KMS-11 (cell line): ENCODE results near the gene CLIC3.

Source experiments
- H2AFZ ChIP-seq: fragments of 200-600 bp; sonication (generic); 2 replicates; pipeline ENCODE4 v1.6.1; 2016; ENCODE audit warnings: antibody characterized with exemption, mixed run types, low read depth
- H3K27ac ChIP-seq: fragments of 200-600 bp; sonication (generic); 2 replicates; pipeline ENCODE4 v1.6.1; 2016; ENCODE audit warnings: mild to moderate bottlenecking, mixed run types
- H3K27me3 ChIP-seq: fragments of 200-600 bp; sonication (generic); 2 replicates; pipeline ENCODE4 v1.6.1; 2017; ENCODE audit warnings: mild to moderate bottlenecking, low read depth, mixed run types, moderate library complexity; ENCODE audit not compliant: insufficient read depth
- H3K36me3 ChIP-seq: fragments of 200-600 bp; sonication (generic); 2 replicates; pipeline ENCODE4 v1.6.1; 2017; ENCODE audit warnings: mild to moderate bottlenecking, mixed run types; ENCODE audit not compliant: insufficient read depth
- H3K4me1 ChIP-seq: fragments of 200-600 bp; sonication (generic); 2 replicates; pipeline ENCODE4 v1.6.1; 2016; ENCODE audit warnings: mild to moderate bottlenecking, low read depth, mixed run types; ENCODE audit not compliant: poor library complexity, severe bottlenecking
- H3K4me2 ChIP-seq: fragments of 200-600 bp; sonication (generic); 2 replicates; pipeline ENCODE4 v1.7.0; 2016; ENCODE audit warnings: mild to moderate bottlenecking, mixed run types
- H3K4me3 ChIP-seq: fragments of 200-600 bp; sonication (generic); IDR thresholded peaks from 2 replicates; pipeline ENCODE4 v1.6.1; 2017; ENCODE audit warnings: low read depth, low read length, mixed read lengths; ENCODE audit not compliant: insufficient read depth
- H3K79me2 ChIP-seq: fragments of 200-600 bp; sonication (generic); 2 replicates; pipeline ENCODE4 v1.6.1; 2016; ENCODE audit warnings: low read depth, mixed run types; ENCODE audit not compliant: insufficient read depth
- H3K9ac ChIP-seq: fragments of 200-600 bp; sonication (generic); 2 replicates; pipeline ENCODE4 v1.6.1; 2016; ENCODE audit warnings: mild to moderate bottlenecking, mixed run types
- H4K20me1 ChIP-seq: fragments of 200-600 bp; sonication (generic); 2 replicates; pipeline ENCODE4 v1.6.1; 2016; ENCODE audit warnings: mild to moderate bottlenecking, mixed run types; ENCODE audit not compliant: insufficient read depth
- TF ChIP-seq, protein P1 (sequence below): fragments of 200-600 bp; sonication (generic); conservative IDR thresholded peaks from 2 replicates; pipeline ENCODE4 v1.6.1; 2017; ENCODE audit warnings: low read depth, mild to moderate bottlenecking, antibody characterized with exemption, low read length, moderate library complexity, mixed read lengths

CLIC3 gene

DNA sequence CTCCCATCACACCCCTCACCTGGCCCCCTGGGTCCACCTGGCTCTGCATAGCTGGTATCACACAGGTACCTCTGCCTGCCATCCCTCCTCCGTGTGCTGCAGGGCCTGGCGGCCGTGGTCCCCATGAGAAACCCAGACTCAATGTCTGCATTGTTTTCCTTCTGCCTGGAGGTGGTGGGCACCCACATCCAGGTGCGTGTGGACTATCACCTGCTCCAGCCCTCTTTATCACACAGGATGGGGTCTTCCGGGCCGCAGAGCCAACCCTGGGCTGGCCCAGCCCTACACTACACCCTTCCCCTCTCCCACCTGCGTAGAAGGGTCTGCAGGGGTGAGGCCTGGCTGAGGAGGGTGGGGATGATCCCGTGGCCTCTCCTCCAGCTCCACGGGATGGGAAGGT is 42.5 kb upstream of the CLIC3 start:
- no peak overlapping the region for H3K4me3 ChIP-seq
- TF ChIP-seq, protein P1, sequence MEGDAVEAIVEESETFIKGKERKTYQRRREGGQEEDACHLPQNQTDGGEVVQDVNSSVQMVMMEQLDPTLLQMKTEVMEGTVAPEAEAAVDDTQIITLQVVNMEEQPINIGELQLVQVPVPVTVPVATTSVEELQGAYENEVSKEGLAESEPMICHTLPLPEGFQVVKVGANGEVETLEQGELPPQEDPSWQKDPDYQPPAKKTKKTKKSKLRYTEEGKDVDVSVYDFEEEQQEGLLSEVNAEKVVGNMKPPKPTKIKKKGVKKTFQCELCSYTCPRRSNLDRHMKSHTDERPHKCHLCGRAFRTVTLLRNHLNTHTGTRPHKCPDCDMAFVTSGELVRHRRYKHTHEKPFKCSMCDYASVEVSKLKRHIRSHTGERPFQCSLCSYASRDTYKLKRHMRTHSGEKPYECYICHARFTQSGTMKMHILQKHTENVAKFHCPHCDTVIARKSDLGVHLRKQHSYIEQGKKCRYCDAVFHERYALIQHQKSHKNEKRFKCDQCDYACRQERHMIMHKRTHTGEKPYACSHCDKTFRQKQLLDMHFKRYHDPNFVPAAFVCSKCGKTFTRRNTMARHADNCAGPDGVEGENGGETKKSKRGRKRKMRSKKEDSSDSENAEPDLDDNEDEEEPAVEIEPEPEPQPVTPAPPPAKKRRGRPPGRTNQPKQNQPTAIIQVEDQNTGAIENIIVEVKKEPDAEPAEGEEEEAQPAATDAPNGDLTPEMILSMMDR: no peak
- H3K27me3 ChIP-seq: peaks cover 72% of the 10 kb centered on the region
- H3K36me3 ChIP-seq: no peaks in the 10 kb centered on the region
- no peaks in the 10 kb centered on the region for H4K20me1 ChIP-seq
- H3K9ac ChIP-seq: no peak overlapping the region
- no peak overlapping the region for H3K27ac ChIP-seq
- H3K79me2 ChIP-seq: no peaks in the 10 kb centered on the region
- H3K4me1 ChIP-seq: peaks cover 13% of the 10 kb centered on the region
- H2AFZ ChIP-seq: no peak overlapping the region
- H3K4me2 ChIP-seq: no peak overlapping the region

DNA sequence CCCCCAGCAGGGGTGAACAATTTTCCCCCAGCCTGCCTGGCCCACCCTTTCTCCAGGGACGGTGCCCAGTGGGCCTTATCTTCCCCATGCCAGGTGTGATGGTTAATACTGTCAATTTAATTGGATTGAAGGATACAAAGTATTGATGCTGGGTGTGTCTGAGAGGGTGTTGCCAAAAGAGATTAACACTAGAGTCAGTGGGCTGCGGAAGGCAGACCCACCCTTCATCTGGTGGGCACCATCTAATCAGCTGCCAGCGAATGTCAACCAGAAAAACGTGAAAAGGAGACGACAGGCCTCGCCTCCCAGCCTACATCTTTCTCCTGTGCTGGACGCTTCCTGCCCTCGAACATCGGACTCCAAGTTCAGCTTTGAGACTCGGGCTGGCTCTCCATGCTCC is 41.1 kb upstream of the CLIC3 start:
- Histone ChIP-seq H3K4me1 (peaks cover 16% of the 10 kb centered on the region), H4K20me1 (no peaks in the 10 kb centered on the region), H3K79me2 (no peaks in the 10 kb centered on the region), H3K4me3 (no peak overlapping the region), H3K36me3 (no peaks in the 10 kb centered on the region), H3K27me3 (peaks cover 58% of the 10 kb centered on the region), H3K4me2 (no peak overlapping the region), H3K27ac (no peak overlapping the region), H2AFZ (no peak overlapping the region), H3K9ac (no peak overlapping the region)
- TF ChIP-seq, protein P1: no peak

DNA sequence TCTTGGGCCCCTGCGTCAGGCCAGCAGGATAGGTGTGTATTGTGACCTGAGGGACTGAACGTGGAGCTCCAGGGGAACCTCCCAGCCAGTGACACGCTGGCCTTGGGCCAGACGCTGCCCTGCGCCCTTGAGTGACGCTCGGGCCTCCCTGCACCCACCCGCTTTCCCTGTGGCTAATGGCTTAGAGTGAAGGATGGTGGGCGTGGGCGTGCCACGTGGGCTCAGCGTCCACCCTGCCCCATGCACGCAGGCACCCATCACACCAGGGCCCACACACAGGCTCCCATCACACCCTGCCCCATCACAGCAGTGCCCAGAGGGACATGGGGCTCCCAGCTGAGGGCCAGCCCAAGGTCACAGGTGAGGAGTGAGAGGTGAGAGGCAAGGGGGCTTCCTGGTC is 40.7 kb upstream of the CLIC3 start:
- Histone ChIP-seq H3K27me3 (peaks cover 54% of the 10 kb centered on the region), H3K79me2 (no peaks in the 10 kb centered on the region), H4K20me1 (no peaks in the 10 kb centered on the region), H3K4me1 (peaks cover 16% of the 10 kb centered on the region), H3K4me2 (no peak overlapping the region), H3K27ac (no peak overlapping the region), H2AFZ (no peak overlapping the region), H3K9ac (no peak overlapping the region), H3K4me3 (no peak overlapping the region), H3K36me3 (no peaks in the 10 kb centered on the region)
- TF ChIP-seq, protein P1: no peak

DNA sequence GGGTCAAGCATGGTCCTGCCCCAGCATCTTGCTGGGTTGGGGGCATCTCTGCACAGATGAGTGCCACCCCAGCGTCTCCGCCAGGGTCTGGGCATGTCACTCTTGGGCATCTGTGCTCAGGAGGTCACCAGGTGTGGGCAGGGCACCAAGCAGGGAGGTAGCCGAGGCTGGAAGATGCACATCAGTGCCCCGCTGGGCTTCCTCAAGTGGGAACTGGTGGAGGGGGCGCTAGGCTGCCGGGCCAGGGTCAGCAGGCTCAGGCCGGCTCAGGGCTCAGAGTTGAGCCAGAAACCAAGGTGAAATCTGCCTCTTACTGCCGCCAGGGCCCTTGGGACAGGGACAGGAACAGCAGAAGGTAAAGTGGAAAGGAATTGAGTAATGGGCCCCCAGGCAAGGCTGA is 39.6 kb upstream of the CLIC3 start:
- Histone ChIP-seq H3K36me3 (no peaks in the 10 kb centered on the region), H4K20me1 (no peaks in the 10 kb centered on the region), H3K9ac (no peak overlapping the region), H3K4me1 (peaks cover 18% of the 10 kb centered on the region), H2AFZ (no peak overlapping the region), H3K4me3 (no peak overlapping the region), H3K27me3 (peaks cover 43% of the 10 kb centered on the region), H3K4me2 (no peak overlapping the region), H3K27ac (no peak overlapping the region), H3K79me2 (no peaks in the 10 kb centered on the region)
- TF ChIP-seq, protein P1: no peak

DNA sequence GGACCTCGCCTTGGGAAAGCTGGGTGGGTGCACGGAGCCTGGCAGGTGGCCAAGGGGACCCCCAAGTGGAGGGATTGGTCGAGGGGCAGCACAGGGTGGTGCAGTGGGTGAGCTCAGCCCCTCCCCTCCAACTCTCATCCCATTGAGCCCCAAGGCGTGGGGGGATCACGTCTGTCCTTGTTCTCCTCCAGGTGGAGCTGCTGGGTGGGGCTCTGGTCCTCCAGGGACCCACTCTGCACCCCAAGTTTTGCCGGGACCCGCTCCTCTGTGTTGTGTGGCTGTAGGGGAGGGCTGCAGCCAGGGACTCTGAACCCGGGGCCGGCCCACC is 39.1 kb upstream of the CLIC3 start:
- Histone ChIP-seq H2AFZ (no peak overlapping the region; the same call in 1 of the 2 replicates), H3K4me3 (no peak overlapping the region), H3K27me3 (peaks cover 38% of the 10 kb centered on the region), H3K36me3 (no peaks in the 10 kb centered on the region), H3K27ac (no peak overlapping the region), H4K20me1 (no peaks in the 10 kb centered on the region), H3K9ac (no peak overlapping the region), H3K79me2 (no peaks in the 10 kb centered on the region), H3K4me2 (peak overlapping the region; percentile 74; the same call in 1 of the 2 replicates), H3K4me1 (peaks cover 22% of the 10 kb centered on the region)
- TF ChIP-seq, protein P1: peak; percentile 52
